WERI-Rb-1 (cell line): Measurements from ENCODE around the gene PTGER2.

Experiments used
- DNase-seq: peaks from one replicate; pipeline ENCODE4 v3.0.0-alpha.2; 2020
- H3K27ac ChIP-seq: fragments of 250-450 bp; sonication (Bioruptor Pico); 2 replicates; pipeline ENCODE4 v1.5.1; 2020; ENCODE audit warnings: mild to moderate bottlenecking, moderate library complexity
- H3K27me3 ChIP-seq: fragments of 250-450 bp; sonication (Bioruptor Pico); 2 replicates; pipeline ENCODE4 v1.5.1; 2021; ENCODE audit warnings: mild to moderate bottlenecking, low read depth, moderate library complexity; ENCODE audit not compliant: insufficient read depth, severe bottlenecking
- H3K36me3 ChIP-seq: fragments of 250-450 bp; sonication (Bioruptor Pico); 2 replicates; pipeline ENCODE4 v1.5.1; 2020; ENCODE audit warnings: mild to moderate bottlenecking, moderate library complexity
- H3K4me3 ChIP-seq: 2 replicates; pipeline ENCODE4 v1.5.1; 2011; ENCODE audit warnings: low read depth, mild to moderate bottlenecking, control low read depth, low read length
- H3K9me3 ChIP-seq: fragments of 250-450 bp; sonication (Bioruptor Pico); 2 replicates; pipeline ENCODE4 v1.5.1; 2021; ENCODE audit warnings: mild to moderate bottlenecking, moderate library complexity; ENCODE audit not compliant: severe bottlenecking
- TF ChIP-seq, protein P1 (sequence below): IDR thresholded peaks from 2 replicates; pipeline ENCODE4 v1.5.1; 2011; ENCODE audit warnings: low read depth, mild to moderate bottlenecking, control low read depth, inconsistent platforms, low read length

The PTGER2 gene

GRCh38 chr14:52351233-52352060 is 37.3 kb downstream of the PTGER2 start:
- H3K4me3 ChIP-seq = no peak overlapping the region
- no peaks in the 10 kb centered on the region for H3K27me3 ChIP-seq
- no peak overlapping the region for H3K27ac ChIP-seq
- no peak for DNase-seq
- TF ChIP-seq, protein P1, sequence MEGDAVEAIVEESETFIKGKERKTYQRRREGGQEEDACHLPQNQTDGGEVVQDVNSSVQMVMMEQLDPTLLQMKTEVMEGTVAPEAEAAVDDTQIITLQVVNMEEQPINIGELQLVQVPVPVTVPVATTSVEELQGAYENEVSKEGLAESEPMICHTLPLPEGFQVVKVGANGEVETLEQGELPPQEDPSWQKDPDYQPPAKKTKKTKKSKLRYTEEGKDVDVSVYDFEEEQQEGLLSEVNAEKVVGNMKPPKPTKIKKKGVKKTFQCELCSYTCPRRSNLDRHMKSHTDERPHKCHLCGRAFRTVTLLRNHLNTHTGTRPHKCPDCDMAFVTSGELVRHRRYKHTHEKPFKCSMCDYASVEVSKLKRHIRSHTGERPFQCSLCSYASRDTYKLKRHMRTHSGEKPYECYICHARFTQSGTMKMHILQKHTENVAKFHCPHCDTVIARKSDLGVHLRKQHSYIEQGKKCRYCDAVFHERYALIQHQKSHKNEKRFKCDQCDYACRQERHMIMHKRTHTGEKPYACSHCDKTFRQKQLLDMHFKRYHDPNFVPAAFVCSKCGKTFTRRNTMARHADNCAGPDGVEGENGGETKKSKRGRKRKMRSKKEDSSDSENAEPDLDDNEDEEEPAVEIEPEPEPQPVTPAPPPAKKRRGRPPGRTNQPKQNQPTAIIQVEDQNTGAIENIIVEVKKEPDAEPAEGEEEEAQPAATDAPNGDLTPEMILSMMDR = no peak
- no peaks in the 10 kb centered on the region for H3K9me3 ChIP-seq
- no peaks in the 10 kb centered on the region for H3K36me3 ChIP-seq

GRCh38 chr14:52352061-52352491 is 38.0 kb downstream of the PTGER2 start:
- Histone ChIP-seq H3K36me3 (no peaks in the 10 kb centered on the region), H3K27me3 (no peaks in the 10 kb centered on the region), H3K4me3 (no peak overlapping the region), H3K9me3 (no peaks in the 10 kb centered on the region), H3K27ac (no peak overlapping the region)
- TF ChIP-seq, protein P1 = no peak
- DNase-seq = no peak

GRCh38 chr14:52352569-52352968 is 38.5 kb downstream of the PTGER2 start:
- Histone ChIP-seq H3K9me3 (no peaks in the 10 kb centered on the region), H3K4me3 (no peak overlapping the region), H3K27ac (no peak overlapping the region), H3K27me3 (no peaks in the 10 kb centered on the region), H3K36me3 (no peaks in the 10 kb centered on the region)
- DNase-seq = no peak
- TF ChIP-seq, protein P1 = no peak

DNA sequence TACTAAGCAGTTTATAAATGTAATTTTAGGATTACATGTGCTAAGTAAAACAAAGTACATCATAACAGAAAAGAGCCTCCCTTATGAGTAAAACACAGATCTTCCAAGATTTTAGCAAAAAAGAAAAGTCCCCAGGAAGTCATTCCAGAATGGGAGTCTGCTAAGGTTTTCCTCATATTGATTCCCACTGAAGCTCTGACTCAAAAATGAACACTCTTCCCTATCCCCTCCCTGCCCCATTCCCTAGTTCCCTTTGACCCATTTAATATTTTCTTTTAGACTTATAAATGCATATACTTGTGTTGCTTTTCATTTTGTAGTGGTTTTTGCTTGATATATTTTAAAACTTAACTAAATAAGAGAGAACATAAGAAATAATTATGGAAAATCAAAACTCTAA is 40.1 kb downstream of the PTGER2 start:
- Histone ChIP-seq H3K36me3 (no peaks in the 10 kb centered on the region), H3K27ac (no peak overlapping the region), H3K4me3 (no peak overlapping the region), H3K9me3 (no peaks in the 10 kb centered on the region), H3K27me3 (no peaks in the 10 kb centered on the region)
- no peak for DNase-seq
- TF ChIP-seq, protein P1 = no peak

GRCh38 chr14:52355016-52355431 is 40.9 kb downstream of the PTGER2 start:
- H3K9me3 ChIP-seq = no peaks in the 10 kb centered on the region
- no peak for DNase-seq
- no peaks in the 10 kb centered on the region for H3K36me3 ChIP-seq
- H3K27ac ChIP-seq = no peak overlapping the region
- H3K4me3 ChIP-seq = no peak overlapping the region
- no peaks in the 10 kb centered on the region for H3K27me3 ChIP-seq
- TF ChIP-seq, protein P1 = no peak

DNA sequence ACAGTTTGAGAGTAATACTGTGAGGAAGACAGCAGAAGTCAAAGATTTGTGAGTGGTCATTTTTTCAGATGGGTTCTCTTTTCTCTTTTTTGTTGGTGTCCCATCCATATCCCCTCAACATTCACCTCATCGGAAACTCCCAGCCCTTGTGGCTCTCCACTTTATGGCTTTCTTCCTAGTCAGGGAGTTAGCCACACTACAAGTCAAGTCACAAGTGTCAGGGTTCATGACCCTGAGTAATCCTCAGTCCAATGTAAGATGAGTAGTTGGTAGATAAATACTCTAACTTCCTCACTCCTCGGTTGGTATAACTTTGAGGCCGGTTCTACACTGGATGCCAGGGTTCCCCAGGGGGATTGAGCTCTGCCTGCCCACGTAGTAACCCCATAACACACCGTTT is 41.4 kb downstream of the PTGER2 start:
- no peaks in the 10 kb centered on the region for H3K9me3 ChIP-seq
- H3K36me3 ChIP-seq = no peaks in the 10 kb centered on the region
- TF ChIP-seq, protein P1 = no peak
- no peaks in the 10 kb centered on the region for H3K27me3 ChIP-seq
- DNase-seq = no peak
- H3K27ac ChIP-seq = no peak overlapping the region
- no peak overlapping the region for H3K4me3 ChIP-seq
